H54 (cell line): ENCODE results near the gene KCNIP1.

Experiments used
- DNase-seq: peaks from one replicate; pipeline ENCODE4 v3.0.0; 2011; ENCODE audit warnings: low spot score, mixed read lengths; ENCODE audit not compliant: insufficient read length
- FAIRE-seq: peaks from 3 replicates; lab custom pipeline; 2011; peaks lifted over from hg19 to GRCh38; lab: Jason Lieb, UNC
- POLR2A ChIP-seq: IDR thresholded peaks from 2 replicates; pipeline ENCODE4 v1.6.1; 2011; ENCODE audit warnings: low read depth, mild to moderate bottlenecking, low read length

KCNIP1 gene

GRCh38 chr5:170603578-170604565, 100.1 kb downstream of the KCNIP1 start:
- peak; percentile 72 for DNase-seq
- TF ChIP-seq POLR2A = no peak

GRCh38 chr5:170606941-170607340, 103.1 kb downstream of the KCNIP1 start:
- no peak for DNase-seq
- no peak for TF ChIP-seq POLR2A
- no peak for FAIRE-seq

More at GRCh38 chr5:170603578-170604565, 100.1 kb downstream of the KCNIP1 start:
- no peak for FAIRE-seq

GRCh38 chr5:170611449-170612090, 107.8 kb downstream of the KCNIP1 start:
- TF ChIP-seq POLR2A = no peak
- FAIRE-seq (no peak), DNase-seq (no peak)

GRCh38 chr5:170612256-170612678, 108.4 kb downstream of the KCNIP1 start:
- TF ChIP-seq POLR2A = no peak
- FAIRE-seq (no peak), DNase-seq (no peak)

- DNase-seq (no peak), FAIRE-seq (no peak)
- TF ChIP-seq POLR2A = no peak
Measured at GRCh38 chr5:170614065-170614490, 110.3 kb downstream of the KCNIP1 start.

GRCh38 chr5:170614720-170615119, 110.9 kb downstream of the KCNIP1 start:
- no peak for TF ChIP-seq POLR2A
- FAIRE-seq (no peak), DNase-seq (peak; percentile 31)

GRCh38 chr5:170617533-170618490, 114.0 kb downstream of the KCNIP1 start:
- FAIRE-seq = no peak
- no peak for TF ChIP-seq POLR2A
- DNase-seq = no peak

- no peak for TF ChIP-seq POLR2A
- DNase-seq (no peak), FAIRE-seq (no peak)
Measured at GRCh38 chr5:170619869-170620268, 116.0 kb downstream of the KCNIP1 start.

- no peak for TF ChIP-seq POLR2A
- FAIRE-seq (no peak), DNase-seq (no peak)
Measured at GRCh38 chr5:170622933-170623332, 119.1 kb downstream of the KCNIP1 start.

GRCh38 chr5:170623576-170624181, 119.9 kb downstream of the KCNIP1 start:
- peak; percentile 45 for DNase-seq
- no peak for FAIRE-seq
- no peak for TF ChIP-seq POLR2A

GRCh38 chr5:170625221-170626165, 121.7 kb downstream of the KCNIP1 start:
- DNase-seq (no peak), FAIRE-seq (no peak)
- TF ChIP-seq POLR2A = no peak

- DNase-seq = no peak
- no peak for TF ChIP-seq POLR2A
- no peak for FAIRE-seq
Measured at GRCh38 chr5:170626507-170627150, 122.8 kb downstream of the KCNIP1 start.
